RWPE2 (cell line): ENCODE measurements around the gene SPIRE1.

Source experiments
- ATAC-seq: fragments of 200-7000 bp; cut with Tn5 transposase; 3 replicates; pipeline ENCODE4 v1.9.1; 2021; ENCODE audit warnings: low read depth
- DNase-seq: peaks from one replicate; pipeline ENCODE4 v3.0.0-alpha.2; 2020; ENCODE audit warnings: low spot score
- H3K27ac ChIP-seq: fragments of 450-650 bp; 2 replicates; pipeline ENCODE4 v1.5.1; 2017; ENCODE audit warnings: mild to moderate bottlenecking; ENCODE audit not compliant: poor library complexity, severe bottlenecking
- H3K27me3 ChIP-seq: fragments of 250-450 bp; sonication (Bioruptor Pico); 2 replicates; pipeline ENCODE4 v1.5.1; 2021; ENCODE audit warnings: mild to moderate bottlenecking, moderate library complexity; ENCODE audit not compliant: insufficient read depth, poor library complexity, severe bottlenecking
- H3K36me3 ChIP-seq: fragments of 250-450 bp; sonication (Bioruptor Pico); 2 replicates; pipeline ENCODE4 v1.5.1; 2020; ENCODE audit warnings: low read depth, mild to moderate bottlenecking, moderate library complexity
- H3K4me1 ChIP-seq: fragments of 250-450 bp; sonication (Bioruptor Pico); 2 replicates; pipeline ENCODE4 v1.5.1; 2021; ENCODE audit warnings: mild to moderate bottlenecking, moderate library complexity; ENCODE audit not compliant: insufficient read depth, poor library complexity, severe bottlenecking
- H3K4me3 ChIP-seq: fragments of 250-450 bp; sonication (Bioruptor Pico); 2 replicates; pipeline ENCODE4 v1.5.1; 2021; ENCODE audit warnings: mild to moderate bottlenecking, moderate library complexity; ENCODE audit not compliant: severe bottlenecking
- H3K9me3 ChIP-seq: fragments of 250-450 bp; sonication (Bioruptor Pico); 2 replicates; pipeline ENCODE4 v1.5.1; 2021; ENCODE audit warnings: mild to moderate bottlenecking, moderate library complexity; ENCODE audit not compliant: severe bottlenecking
- TF ChIP-seq, protein P1 (sequence below): fragments of 450-650 bp; IDR thresholded peaks from one replicate; pipeline ENCODE4 v1.5.1; 2017; ENCODE audit warnings: mild to moderate bottlenecking, moderate library complexity; ENCODE audit not compliant: poor library complexity, severe bottlenecking

Gene SPIRE1

GRCh38 chr18:12701161-12701560 is 43.3 kb upstream of the SPIRE1 start:
- Histone ChIP-seq H3K4me1 (peaks cover 27% of the 10 kb centered on the region), H3K9me3 (no peaks in the 10 kb centered on the region), H3K4me3 (peak overlapping the region; percentile 66), H3K27ac (no peak overlapping the region), H3K36me3 (peaks cover 50% of the 10 kb centered on the region), H3K27me3 (no peaks in the 10 kb centered on the region)
- TF ChIP-seq, protein P1, sequence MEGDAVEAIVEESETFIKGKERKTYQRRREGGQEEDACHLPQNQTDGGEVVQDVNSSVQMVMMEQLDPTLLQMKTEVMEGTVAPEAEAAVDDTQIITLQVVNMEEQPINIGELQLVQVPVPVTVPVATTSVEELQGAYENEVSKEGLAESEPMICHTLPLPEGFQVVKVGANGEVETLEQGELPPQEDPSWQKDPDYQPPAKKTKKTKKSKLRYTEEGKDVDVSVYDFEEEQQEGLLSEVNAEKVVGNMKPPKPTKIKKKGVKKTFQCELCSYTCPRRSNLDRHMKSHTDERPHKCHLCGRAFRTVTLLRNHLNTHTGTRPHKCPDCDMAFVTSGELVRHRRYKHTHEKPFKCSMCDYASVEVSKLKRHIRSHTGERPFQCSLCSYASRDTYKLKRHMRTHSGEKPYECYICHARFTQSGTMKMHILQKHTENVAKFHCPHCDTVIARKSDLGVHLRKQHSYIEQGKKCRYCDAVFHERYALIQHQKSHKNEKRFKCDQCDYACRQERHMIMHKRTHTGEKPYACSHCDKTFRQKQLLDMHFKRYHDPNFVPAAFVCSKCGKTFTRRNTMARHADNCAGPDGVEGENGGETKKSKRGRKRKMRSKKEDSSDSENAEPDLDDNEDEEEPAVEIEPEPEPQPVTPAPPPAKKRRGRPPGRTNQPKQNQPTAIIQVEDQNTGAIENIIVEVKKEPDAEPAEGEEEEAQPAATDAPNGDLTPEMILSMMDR, result no peak
- ATAC-seq (no peak), DNase-seq (no peak)

DNA sequence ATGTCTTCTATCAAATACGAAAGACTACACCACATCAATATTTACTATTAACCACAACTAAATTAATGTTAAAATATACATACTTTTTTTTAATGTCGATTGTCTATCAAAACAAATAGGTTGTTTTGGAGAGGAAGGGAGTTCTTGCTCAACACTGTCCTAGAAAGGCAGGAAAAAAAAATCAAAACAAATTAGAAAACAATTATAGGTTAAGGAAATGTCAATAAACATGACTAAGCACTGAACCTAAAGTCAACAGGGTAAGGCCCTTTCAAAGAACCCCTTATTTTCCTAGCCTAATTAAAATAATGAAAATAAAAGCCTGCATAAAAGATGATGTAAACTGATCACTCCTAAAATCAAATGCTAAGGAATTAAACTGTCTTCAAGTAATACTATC is 41.8 kb upstream of the SPIRE1 start:
- Histone ChIP-seq H3K4me1 (peaks cover 27% of the 10 kb centered on the region), H3K36me3 (peaks cover 63% of the 10 kb centered on the region), H3K9me3 (no peaks in the 10 kb centered on the region), H3K4me3 (no peak overlapping the region), H3K27me3 (no peaks in the 10 kb centered on the region), H3K27ac (peak overlapping the region; percentile 20)
- TF ChIP-seq, protein P1, result no peak
- ATAC-seq, result no peak
- no peak for DNase-seq

GRCh38 chr18:12694032-12694431 is 36.1 kb upstream of the SPIRE1 start:
- Histone ChIP-seq H3K4me3 (no peak overlapping the region), H3K27ac (peak overlapping the region; percentile 6), H3K36me3 (peaks cover 65% of the 10 kb centered on the region), H3K9me3 (no peaks in the 10 kb centered on the region), H3K27me3 (no peaks in the 10 kb centered on the region), H3K4me1 (peaks cover 16% of the 10 kb centered on the region)
- TF ChIP-seq, protein P1, result no peak
- DNase-seq, result no peak
- ATAC-seq, result peak; percentile 31; the same call in 1 of the 3 replicates

DNA sequence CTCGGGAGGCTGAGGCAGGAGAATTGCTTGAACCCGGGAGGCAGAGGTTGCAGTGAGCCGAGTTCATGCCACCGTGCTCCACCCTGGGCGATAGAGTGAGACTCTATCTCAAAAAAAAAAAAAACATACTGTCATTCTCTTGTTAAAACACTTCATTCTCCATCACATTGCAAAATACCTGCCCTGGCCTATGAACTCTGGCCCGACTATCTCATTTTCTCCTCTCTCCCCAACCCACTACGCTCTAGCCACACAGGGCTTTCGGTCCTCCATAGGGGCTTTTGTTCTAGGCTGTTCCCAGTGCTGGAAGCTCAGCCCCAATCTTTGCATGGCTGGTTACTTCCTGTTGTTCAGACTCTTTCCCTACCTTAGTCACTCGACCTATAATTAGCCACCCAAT is 34.3 kb upstream of the SPIRE1 start:
- Histone ChIP-seq H3K27ac (no peak overlapping the region), H3K36me3 (peaks cover 47% of the 10 kb centered on the region), H3K4me3 (no peak overlapping the region), H3K27me3 (no peaks in the 10 kb centered on the region), H3K9me3 (no peaks in the 10 kb centered on the region), H3K4me1 (peaks cover 2% of the 10 kb centered on the region)
- TF ChIP-seq, protein P1, result no peak
- ATAC-seq (no peak), DNase-seq (no peak)

GRCh38 chr18:12689256-12689850 is 31.4 kb upstream of the SPIRE1 start:
- ATAC-seq, result no peak
- Histone ChIP-seq H3K4me3 (no peak overlapping the region), H3K36me3 (peaks cover 38% of the 10 kb centered on the region), H3K9me3 (no peaks in the 10 kb centered on the region), H3K4me1 (no peaks in the 10 kb centered on the region), H3K27ac (no peak overlapping the region), H3K27me3 (no peaks in the 10 kb centered on the region)
- TF ChIP-seq, protein P1, result no peak
- no peak for DNase-seq
